GM18873 (cell line): ENCODE measurements around the gene RASGRF2.

ENCODE experiments used
- ATAC-seq: cut with Tn5 transposase; IDR thresholded peaks from one replicate; pipeline ENCODE4 v1.9.1; 2021; ENCODE audit warnings: mild to moderate bottlenecking, moderate library complexity, moderate number of reproducible peaks; ENCODE audit not compliant: unreplicated experiment, low FRiP score

The RASGRF2 gene

DNA sequence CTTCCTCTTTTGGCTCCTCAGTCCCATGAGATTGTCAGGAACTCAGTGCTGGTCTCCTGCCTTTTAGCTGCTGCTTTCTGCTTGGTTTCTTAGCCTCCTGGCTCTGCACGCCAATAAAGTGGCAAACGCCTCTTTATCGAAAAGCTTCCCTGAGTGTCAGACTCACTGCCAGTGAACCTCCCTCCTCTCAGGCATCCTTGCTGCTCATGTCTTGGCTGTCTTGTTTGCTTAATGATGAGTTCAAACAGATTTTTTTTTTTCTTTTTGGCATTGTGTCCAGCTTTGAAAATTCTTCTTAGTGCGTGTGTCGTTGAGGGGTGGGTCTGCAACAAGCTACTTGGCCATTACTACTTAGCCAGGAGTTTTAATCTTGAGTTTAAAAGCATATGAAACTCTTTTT is 14.9 kb downstream of the RASGRF2 start:
- ATAC-seq: no peak

DNA sequence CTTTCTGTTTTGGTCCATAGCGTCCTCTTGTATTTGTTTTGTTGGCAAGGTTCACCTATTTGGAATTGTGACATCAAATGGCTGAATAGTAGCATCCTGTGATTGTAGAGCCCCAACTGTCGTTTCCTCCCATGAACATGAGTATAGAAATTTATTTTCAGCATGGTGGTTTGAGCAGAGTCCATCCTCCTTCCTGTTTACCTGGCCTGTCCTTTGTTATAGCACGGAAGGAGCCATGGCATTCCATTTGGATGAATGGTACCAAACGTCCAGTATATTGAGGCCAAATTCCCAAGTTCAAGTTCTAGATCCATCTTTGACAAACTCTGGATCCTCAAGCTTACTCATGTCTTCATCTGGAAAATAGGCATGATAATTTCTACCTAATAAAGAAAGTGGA is 16.8 kb downstream of the RASGRF2 start:
- ATAC-seq: no peak

DNA sequence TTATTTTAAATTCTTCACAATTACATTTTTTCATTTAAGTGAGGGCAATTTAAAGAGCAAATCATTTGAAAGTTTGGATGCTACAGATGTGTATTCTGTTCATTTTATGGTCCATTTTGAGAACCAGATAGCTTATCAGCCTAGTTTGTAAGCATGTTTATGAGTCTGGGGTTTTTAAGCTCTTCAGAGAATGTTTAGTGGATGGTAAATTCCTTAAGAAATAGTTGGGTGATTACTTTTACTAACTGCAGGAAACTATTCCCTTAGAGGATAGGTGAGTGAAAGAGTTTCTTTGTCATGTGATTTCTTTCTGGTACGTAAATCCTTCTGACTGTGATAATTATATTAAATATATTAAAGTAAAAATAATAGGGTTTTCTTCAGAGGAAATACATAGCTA is 17.6 kb downstream of the RASGRF2 start:
- no peak for ATAC-seq

DNA sequence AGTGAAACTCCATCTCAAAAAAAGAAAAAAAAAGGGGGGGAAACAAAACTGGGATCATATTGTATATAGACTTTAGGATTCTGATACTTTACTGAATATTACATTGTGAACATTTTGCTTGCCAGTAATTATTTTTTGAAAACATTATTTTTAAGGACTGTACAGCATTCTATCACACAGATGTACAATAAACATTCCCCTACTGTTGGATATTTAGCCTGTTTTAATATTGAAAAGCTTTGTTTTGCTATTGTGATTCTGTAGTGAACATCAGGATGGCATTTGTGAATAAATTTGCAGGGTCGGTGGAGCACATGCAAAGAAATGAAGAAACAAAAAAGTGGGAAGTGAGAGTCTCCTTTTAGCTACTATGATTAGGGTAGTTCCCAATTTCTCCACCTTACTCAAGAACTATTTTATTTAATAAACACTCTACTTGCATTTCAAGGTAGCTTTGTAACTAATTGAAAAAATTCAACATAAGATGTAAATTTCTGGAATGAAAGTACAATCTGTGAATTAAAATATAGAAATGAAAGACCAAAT is 18.7 kb downstream of the RASGRF2 start:
- no peak for ATAC-seq

DNA sequence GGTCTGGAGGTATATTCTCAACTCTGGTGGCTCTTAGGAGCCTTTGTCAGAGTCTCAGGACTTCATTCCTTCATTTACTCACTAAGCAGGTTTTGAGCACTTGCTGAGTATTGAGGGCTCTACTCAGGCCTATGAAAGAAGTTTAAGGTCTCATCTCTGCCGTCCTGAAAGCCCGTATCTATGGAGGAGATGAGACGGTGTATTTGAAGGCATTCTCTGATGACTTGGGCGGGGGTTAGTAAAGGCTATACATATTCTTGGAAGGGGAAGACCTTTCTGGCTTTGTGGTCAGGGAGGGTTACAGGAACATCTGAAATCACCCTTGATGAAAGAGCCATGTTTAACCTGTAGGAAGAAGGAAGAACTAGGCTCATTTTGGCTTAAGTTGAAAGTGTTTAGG is 21.9 kb downstream of the RASGRF2 start:
- no peak for ATAC-seq

DNA sequence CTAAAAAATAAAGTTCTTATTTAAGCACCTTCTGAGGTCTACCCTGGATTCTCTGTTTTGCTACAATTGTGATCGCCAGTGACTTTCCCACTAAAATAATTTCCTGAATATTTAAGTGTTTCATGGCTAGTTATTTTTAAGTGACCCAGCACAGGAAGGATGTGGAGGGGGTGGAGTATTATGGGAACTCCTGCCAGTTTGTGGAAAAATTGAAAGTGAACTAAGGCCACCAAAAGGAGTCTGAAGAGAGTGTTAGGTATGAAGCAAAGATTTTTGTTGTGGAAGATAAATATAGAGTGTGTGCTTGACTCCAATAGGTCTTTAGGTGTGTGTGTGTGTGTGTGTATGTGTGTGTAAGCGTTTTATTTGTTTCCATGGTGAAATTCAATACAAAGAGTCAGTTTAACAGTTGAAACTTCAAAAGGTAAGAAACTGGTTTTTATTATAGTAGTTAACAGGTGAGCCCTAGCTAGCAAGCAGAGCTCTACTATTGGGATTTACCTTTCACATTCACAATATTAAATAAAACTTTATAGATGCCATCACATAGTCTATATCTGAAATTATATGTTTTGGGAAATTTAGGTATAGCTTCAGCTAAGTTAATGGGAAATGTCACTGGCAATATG is 25.6 kb downstream of the RASGRF2 start:
- no peak for ATAC-seq

DNA sequence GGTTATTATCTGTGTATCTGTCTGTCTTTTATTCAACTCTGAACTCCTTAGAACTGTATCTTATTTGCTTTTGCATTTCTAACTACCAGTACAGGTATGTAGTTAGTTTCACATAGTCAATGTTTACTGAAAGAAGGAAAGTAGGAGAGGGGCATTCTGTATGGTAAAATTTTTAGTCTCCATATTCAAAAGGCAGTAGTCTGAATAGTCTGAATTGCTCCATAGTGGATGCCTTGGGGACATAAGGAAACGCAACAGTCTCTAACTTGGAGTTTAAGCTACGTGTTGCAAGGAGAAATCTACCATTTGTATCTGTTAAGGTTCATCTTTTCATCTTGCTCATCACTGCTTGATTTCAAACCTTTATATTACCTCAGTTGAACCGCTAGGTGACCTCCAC is 26.2 kb downstream of the RASGRF2 start:
- ATAC-seq: no peak

DNA sequence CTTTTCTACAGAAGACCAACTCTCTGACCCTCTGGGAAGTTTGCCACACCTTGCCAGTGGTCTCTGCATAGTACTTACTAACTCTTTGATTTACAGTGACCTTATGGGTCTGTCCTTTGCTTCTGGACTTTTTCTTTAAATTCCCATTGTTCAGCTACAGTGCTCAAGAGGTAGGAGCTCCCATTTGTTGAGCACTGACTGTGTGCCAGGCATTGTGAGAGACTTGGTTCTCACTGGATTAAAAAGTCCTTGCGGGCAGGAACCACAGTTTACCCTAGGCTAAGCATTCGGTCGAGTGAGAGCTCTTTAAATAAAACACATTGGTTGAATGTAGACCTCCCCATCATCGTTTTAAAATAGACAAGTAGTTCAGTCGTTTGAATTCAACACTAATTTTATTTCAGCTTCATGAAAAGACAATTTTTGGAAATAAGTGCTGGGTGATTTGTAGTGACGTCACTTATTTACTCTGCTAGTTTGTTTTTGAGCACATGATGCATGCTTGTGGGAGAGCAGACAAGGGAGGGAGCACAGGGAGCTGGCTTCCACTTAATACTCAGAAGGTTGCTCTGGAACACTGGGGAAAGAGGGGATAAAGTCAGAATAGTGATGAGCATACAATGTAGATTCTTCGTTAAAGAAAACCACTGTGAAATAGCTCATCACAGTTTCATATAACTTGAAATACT is 27.1 kb downstream of the RASGRF2 start:
- ATAC-seq: no peak

DNA sequence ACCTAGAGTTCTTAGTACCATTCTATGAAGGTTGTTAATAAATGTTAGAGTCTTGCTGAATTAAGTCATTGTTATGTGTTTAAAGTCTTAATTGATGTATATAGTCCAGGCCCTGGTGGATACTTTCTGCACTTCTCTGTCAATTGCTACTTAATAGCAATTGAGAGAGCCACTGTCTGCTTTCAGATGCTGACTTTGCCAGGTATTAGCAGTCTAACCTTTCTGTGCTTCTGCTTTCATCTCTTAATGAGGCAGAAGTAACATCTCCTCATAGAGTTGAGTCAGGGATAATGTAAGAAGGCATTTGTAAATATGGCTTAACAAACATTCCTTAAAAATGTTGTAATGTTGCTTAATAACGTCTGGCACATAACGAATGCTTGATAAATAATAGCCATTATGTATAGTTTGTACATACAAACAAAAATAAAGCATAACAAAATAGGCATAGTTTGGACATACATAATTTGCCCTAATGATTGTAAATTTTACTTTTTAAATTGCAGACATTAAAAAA is 28.3 kb downstream of the RASGRF2 start:
- no peak for ATAC-seq

DNA sequence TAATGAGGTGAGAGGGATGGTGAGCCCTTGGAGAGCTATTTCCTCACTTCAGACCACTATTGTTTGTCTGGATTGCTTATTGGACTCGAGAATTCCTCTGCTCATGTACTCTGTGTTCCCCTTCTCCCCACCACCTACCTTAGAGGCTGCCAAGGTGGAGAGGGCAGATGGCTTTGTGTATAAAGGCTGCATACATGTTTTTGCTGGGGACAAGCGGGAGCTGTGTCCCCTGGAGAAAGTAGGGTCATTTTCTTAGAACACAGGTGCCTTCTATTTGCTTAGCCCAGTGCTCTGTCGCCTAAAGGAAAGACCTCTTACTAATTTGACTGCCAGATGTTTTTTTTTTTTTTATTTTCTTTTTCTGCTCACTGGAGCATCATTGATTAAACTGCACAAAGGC is 29.7 kb downstream of the RASGRF2 start:
- no peak for ATAC-seq

DNA sequence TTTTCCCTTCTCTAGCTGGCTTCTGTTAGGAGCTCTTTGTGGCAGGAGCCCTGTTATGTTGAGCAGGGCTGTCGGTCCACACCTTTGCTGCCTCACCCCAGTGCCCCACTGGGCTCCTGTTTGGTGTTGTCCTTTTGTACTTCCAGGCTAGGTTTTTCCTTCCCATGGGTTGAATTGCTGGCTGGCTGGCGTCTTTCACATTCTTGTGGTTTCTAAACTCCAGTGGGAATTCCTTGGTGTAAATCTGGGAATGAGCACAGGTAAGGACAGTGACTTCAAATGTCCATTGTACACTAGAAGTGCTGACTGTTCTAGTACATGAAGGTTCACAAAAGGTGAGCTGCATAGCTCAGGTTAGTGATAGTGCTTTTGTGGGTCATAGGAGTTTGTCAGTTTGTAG is 30.4 kb downstream of the RASGRF2 start:
- no peak for ATAC-seq

DNA sequence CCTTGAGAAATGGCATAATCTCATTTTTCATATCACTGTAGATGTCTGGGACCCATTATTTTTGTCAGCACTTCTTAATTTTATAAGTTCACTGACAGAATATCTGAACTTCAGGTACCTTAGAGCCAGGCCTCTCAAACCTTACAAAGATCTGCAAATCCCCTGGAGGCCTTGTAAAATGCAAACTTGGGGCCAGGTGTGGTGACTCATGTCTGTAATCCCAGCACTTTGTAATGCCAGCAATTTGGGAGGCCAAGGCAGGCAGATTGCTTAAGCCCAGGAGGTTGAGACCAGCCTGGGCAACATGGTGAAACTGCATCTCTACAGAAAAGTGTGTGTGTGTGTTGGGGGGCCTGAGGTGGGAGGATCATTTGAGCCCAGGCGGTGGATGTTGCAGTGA is 30.8 kb downstream of the RASGRF2 start:
- no peak for ATAC-seq

DNA sequence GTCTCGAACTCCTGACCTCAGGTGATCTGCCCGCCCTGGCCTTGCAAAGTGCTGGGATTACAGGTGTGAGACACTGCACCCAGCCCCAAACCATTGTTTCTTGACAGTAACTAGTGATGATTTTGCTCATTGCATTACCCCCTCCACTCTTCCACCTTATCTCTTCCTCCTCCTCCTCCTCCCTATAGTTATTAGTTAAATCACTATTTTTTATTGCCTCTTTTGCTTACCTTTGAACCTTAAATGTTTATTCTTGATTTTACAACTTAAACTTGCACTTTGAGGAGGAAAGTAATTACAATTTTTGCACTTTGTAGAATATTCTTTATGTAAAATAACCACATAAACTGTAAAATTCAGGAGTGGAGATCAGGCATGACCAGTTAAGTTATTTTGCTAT is 35.7 kb downstream of the RASGRF2 start:
- no peak for ATAC-seq

DNA sequence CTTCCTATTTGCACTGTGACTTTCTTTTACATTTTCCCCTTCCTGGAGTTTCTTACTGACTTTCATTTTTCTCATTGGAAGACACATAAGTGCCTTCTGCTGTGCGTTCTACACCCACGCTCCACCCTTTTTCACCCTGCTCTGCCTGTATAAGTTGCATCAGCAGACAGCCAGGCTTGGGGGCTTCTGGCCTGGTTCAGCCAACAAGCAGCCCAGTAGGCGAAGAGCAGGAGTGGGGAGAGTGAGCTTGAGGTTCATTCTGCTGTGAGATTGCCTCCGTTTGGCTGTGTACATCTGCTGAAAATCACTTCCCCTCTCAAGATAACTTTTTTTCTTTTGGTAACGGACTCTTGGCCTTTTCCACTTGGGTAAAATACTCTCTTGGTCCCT is 38.4 kb downstream of the RASGRF2 start:
- ATAC-seq: no peak

DNA sequence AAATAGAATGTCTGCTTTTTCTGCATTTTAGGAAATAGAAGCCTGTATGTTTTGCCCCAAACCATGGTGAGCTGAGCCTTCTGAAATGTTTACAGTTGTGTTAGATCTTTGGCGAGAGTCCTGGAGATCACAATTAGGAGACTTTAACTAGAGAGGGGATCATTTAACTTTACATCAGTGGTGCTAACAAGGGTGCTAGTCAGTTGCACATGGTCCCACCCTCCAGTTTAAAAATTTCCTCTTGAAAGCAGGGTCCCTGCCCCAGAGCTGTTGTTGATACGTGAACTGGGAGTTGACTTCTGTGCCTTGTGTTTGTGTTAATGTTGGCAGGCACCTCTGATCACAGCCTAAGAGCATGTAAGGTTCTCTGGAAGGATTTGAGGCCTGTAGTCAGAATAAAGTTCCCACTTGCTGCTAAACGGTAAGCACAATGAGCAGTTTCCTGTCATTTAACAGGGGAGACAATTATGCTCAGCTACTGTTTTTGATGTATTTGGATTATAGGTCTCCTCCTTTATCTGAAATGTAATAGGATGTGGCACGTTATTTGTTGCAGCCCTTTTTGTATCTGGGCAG is 43.7 kb downstream of the RASGRF2 start:
- no peak for ATAC-seq

DNA sequence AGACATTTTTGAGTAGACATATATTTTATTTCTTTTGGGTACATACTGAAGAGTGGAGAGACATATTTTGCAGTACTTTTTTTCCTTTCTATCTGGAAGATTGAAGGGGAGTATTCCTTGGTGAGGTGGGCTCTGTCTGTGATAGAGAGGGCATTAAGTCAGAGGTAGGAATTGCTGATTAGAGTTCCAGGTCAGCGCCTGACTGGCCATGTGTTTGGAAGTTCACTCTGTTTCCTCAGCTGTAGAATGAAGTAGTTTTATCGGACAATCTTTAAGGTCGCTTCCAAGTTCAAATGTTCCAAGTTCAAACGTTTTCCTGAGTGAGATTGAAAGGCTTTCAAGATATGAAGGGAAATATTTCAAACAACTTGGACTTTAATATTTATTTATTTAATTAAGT is 45.5 kb downstream of the RASGRF2 start:
- ATAC-seq: no peak

DNA sequence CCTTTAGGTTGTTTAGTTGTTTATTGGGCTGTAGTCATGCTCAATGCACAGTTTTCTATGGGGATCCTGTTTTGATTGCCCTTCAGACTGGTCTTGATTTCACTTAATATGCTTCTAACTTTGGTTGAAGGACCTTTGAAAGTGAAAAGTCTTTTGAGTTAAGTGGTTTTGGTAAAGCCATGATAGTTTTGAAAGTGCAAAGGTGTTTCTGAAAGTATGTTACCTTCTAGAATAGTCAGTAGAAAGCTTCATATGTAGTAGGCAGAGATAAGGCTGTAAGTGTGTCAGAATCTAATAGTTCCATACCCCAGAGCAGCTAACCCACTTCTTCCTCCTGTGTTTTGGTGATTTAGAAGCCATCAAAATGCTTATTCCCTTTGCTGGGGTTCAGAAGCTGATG is 46.1 kb downstream of the RASGRF2 start:
- no peak for ATAC-seq

DNA sequence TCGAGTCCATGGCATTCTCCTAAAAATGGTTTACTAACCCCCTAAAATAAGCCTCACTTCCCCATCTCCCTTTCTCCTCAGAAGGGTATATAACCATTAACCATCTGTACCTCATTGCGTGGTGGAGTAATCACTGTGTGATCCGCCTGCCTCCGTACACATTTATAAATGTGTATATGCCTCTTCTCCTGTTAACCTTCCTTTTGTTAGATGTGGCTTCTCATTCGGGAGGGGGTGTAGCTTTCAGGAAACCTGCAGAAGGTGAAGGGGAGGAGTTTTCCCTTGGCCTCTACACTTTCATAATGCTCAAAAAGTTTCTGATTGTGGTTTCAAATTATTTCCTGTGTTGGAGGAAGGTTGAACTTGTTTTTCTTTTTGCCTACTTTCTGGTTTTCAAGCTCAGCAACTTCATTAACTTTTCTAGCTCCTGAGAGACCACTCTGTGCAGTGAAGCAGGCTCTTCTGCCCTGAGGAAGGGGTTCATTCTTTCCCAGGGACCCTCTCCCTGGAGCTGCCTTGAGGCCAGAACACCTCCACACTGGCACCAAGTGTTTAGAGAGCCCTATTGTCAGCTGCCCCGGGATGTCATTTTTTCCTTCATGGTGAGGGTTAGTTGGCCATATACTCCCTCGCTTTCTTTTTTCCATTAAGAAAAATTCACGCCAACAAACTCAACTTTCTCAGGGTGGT is 46.9 kb downstream of the RASGRF2 start:
- no peak for ATAC-seq

DNA sequence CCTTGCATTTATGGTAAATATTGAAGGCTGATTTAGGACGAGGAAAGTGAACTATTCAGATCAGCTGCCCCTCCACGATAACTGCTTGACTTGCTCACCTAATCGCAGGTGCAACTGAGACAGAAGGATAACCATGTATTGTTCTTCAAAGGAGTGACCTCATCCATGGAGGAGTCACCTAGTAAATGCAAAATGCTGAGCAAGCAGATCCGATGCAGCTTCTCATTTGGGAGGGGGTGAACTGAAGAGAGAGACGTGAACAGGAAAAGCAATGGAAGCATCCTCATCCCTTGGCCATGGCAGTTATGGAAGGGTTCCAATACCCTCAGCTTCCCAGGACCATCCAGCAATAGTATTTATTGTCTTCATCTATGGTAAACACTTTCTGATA is 47.5 kb downstream of the RASGRF2 start:
- no peak for ATAC-seq

DNA sequence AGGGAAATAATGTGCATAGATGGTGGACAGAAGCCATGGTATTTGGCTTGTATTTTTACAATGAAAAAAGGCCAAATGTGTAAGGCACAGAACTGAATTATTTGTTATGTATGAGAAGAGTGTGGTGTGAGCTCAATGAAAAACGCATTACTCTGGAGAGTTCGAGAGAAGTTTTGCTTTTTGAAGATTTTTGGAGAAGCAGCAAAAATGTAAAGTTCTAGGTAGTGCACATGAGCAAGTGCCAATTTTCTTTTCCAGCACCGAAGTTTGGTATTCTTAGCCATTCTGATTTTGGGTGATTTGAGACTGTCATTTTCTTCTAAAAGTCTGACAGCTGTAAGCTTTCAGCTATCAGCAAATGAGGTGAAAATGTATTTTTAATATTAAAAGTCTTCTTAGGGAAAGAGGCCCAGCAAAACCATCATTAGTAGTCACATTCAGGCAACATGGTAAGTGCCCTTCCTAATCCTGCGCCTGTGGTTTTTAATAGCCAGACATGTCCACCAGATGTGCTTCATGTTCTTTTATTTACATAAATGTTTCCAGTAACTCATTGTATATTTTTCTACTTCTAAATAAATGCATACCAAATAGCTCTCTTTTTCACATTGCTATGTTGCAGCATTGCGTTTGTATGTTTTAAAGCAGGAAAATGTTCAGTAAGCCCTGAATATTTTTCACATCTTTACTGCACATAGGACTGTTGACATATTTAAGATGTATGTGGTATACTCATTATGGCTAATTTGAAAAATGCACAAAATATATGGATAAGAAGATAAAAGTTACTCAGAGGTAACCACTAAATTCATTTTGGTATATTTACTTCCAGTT is 50.4 kb downstream of the RASGRF2 start:
- ATAC-seq: no peak
